GM12878 (cell line): ENCODE data around the gene PLPP1. TPM values are rescaled to one million over a fixed set of nuclear protein-coding genes. Genes with fewer than 3 reads are reported as not detected.

Experiments used
- ATAC-seq: fragments of 200-7000 bp; cut with Tn5 transposase; 3 replicates; pipeline ENCODE4 v1.9.1; 2020; ENCODE audit warnings: mild to moderate bottlenecking, moderate library complexity
- BruUV-seq: library from RNA; stranded (reverse); fragments of 400-500 nt; replicated peaks from 2 replicates; lab custom pipeline; 2021; lab: Mats Ljungman, UMichigan
- CTCF ChIA-PET: fragments of 300-600 bp; sonication (Branson Sonifier 250); formaldehyde crosslinking; extraction: SDS; loops from one replicate; lab custom pipeline; 2021; ENCODE audit warnings: inconsistent platforms; lab: Yijun Ruan, JAX
- POLR2A ChIA-PET: fragments of 350-600 bp; formaldehyde crosslinking; extraction: SDS; loops from one replicate; lab custom pipeline; 2021; ENCODE audit warnings: inconsistent platforms; lab: Charles Lee
- RAD21 ChIA-PET: fragments of 300-600 bp; sonication (Branson Sonifier 250); formaldehyde crosslinking; loops from one replicate; lab custom pipeline; 2023; ENCODE audit warnings: antibody characterized with exemption; ENCODE audit not compliant: unreplicated experiment; lab: Charles Lee
- SMC1A ChIA-PET: fragments of 300-600 bp; sonication (Branson Sonifier 250); formaldehyde crosslinking; loops from one replicate; lab custom pipeline; 2023; ENCODE audit not compliant: unreplicated experiment, uncharacterized antibody; lab: Charles Lee
- DNase-seq: peaks from one replicate; pipeline ENCODE4 v3.0.0-alpha.2; 2011; ENCODE audit warnings: low read depth, low spot score
- FAIRE-seq: peaks from 3 replicates; lab custom pipeline; 2011; peaks lifted over from hg19 to GRCh38; lab: Jason Lieb, UNC
- H2AFZ ChIP-seq: 2 replicates; pipeline ENCODE4 v1.6.0; 2011; ENCODE audit warnings: low read depth, low read length, control low read depth; ENCODE audit not compliant: control insufficient read depth
- H3K27ac ChIP-seq: 2 replicates; pipeline ENCODE4 v1.5.1; 2011; ENCODE audit warnings: control low read depth; ENCODE audit not compliant: control insufficient read depth, insufficient read depth
- H3K27me3 ChIP-seq, 2 experiments: replicated peaks in 1 of 2; 2 replicates each; pipeline versions ENCODE4 v1.6.0 to v1.6.1; 2011; ENCODE audit warnings: low read length in 1 of 2; ENCODE audit not compliant: control insufficient read depth in 2 of 2, insufficient read depth in 2 of 2
- H3K36me3 ChIP-seq, 2 experiments: 2 replicates each; pipeline ENCODE4 v1.5.1; 2011; ENCODE audit warnings: low read length in 1 of 2; ENCODE audit not compliant: control insufficient read depth in 2 of 2, insufficient read depth in 2 of 2
- H3K4me1 ChIP-seq: 2 replicates; pipeline ENCODE4 v1.6.1; 2011; ENCODE audit warnings: mild to moderate bottlenecking, low read length, moderate library complexity, mixed read lengths; ENCODE audit not compliant: control insufficient read depth, insufficient read depth
- H3K4me2 ChIP-seq: 2 replicates; pipeline ENCODE4 v1.6.0; 2011; ENCODE audit warnings: control low read depth; ENCODE audit not compliant: control insufficient read depth, insufficient read depth
- H3K4me3 ChIP-seq: fragments of 200-600 bp; sonication (generic); 2 replicates; pipeline ENCODE4 v1.5.1; 2016
- H3K79me2 ChIP-seq: 2 replicates; pipeline ENCODE4 v1.6.0; 2011; ENCODE audit warnings: low read length; ENCODE audit not compliant: control insufficient read depth, insufficient read depth
- H3K9ac ChIP-seq: 2 replicates; pipeline ENCODE4 v1.8.0; 2011; ENCODE audit warnings: low read length, control low read depth, mixed read lengths; ENCODE audit not compliant: control insufficient read depth, insufficient read depth
- H3K9me3 ChIP-seq: replicated peaks from 3 replicates; pipeline ENCODE4 v1.5.1; 2011; ENCODE audit warnings: mild to moderate bottlenecking, low read length; ENCODE audit not compliant: control insufficient read depth, insufficient read depth
- H4K20me1 ChIP-seq: 2 replicates; pipeline ENCODE4 v1.6.0; 2011; ENCODE audit not compliant: control insufficient read depth, insufficient read depth
- ASH2L ChIP-seq: fragments of 300-600, 200-600 bp; sonication (generic); IDR thresholded peaks from 2 replicates; pipeline ENCODE4 v1.6.1; 2017; ENCODE audit warnings: low read depth, mild to moderate bottlenecking, borderline replicate concordance
- BHLHE40 ChIP-seq, 2 experiments: fragments of 450-650 bp in 1 of 2; IDR thresholded peaks; 2 replicates each; pipeline ENCODE4 v1.6.1; 2011 to 2017; ENCODE audit warnings: low read depth in 2 of 2, borderline replicate concordance in 1 of 2, improper control_type of control experiment in 1 of 2, low read length in 1 of 2, mild to moderate bottlenecking in 1 of 2
- CREB1 ChIP-seq: IDR thresholded peaks from 2 replicates; pipeline ENCODE4 v1.6.1; 2012; ENCODE audit warnings: low read depth, mild to moderate bottlenecking, inconsistent platforms
- EP300 ChIP-seq, 2 experiments: fragments of 150-350 bp in 1 of 2; IDR thresholded peaks; 2 replicates each; pipeline ENCODE4 v1.6.1; 2011 to 2012; ENCODE audit warnings: low read depth in 2 of 2, low read length in 2 of 2, borderline replicate concordance in 1 of 2, improper control_type of control experiment in 1 of 2, inconsistent platforms in 1 of 2; ENCODE audit not compliant: control insufficient read depth in 1 of 2
- HCFC1 ChIP-seq: fragments of 150-350 bp; IDR thresholded peaks from 2 replicates; pipeline ENCODE4 v1.6.1; 2014; ENCODE audit warnings: low read length
- IRF4 ChIP-seq: IDR thresholded peaks from 2 replicates; pipeline ENCODE4 v1.6.1; 2011; ENCODE audit warnings: low read depth, low read length
- JUNB ChIP-seq: IDR thresholded peaks from 2 replicates; pipeline ENCODE4 v1.6.1; 2016; ENCODE audit warnings: antibody characterized with exemption, mild to moderate bottlenecking
- KDM1A ChIP-seq: fragments of 200-600 bp; sonication (generic); IDR thresholded peaks from 2 replicates; pipeline ENCODE4 v1.6.1; 2016; ENCODE audit warnings: borderline replicate concordance
- POLR2A ChIP-seq: IDR thresholded peaks from 2 replicates; pipeline ENCODE4 v1.6.1; 2011; ENCODE audit warnings: low read depth, mild to moderate bottlenecking, low read length
- POU2F2 ChIP-seq: IDR thresholded peaks from 3 replicates; pipeline ENCODE4 v1.6.1; 2011; ENCODE audit warnings: low read depth, mild to moderate bottlenecking, low read length, borderline replicate concordance
- RAD51 ChIP-seq: fragments of 450-650 bp; IDR thresholded peaks from 2 replicates; pipeline ENCODE4 v1.6.1; 2016; ENCODE audit warnings: moderate library complexity, mild to moderate bottlenecking, inconsistent platforms
- RUNX3 ChIP-seq: IDR thresholded peaks from 2 replicates; pipeline ENCODE4 v1.6.1; 2012; ENCODE audit warnings: low read length, inconsistent platforms
- SPI1 ChIP-seq: IDR thresholded peaks from 2 replicates; pipeline ENCODE4 v1.6.1; 2011; ENCODE audit warnings: low read depth, mild to moderate bottlenecking, low read length, moderate library complexity, borderline replicate concordance; ENCODE audit not compliant: insufficient read depth
- SREBF1 ChIP-seq: IDR thresholded peaks from 2 replicates; pipeline ENCODE4 v1.6.1; 2012; ENCODE audit warnings: mild to moderate bottlenecking, low read length
- TCF12 ChIP-seq: IDR thresholded peaks from 2 replicates; pipeline ENCODE4 v1.6.1; 2011; ENCODE audit warnings: low read depth, mild to moderate bottlenecking, low read length
- TCF7 ChIP-seq: IDR thresholded peaks from 2 replicates; pipeline ENCODE4 v1.6.1; 2014; ENCODE audit warnings: antibody characterized with exemption, borderline replicate concordance
- WRNIP1 ChIP-seq: IDR thresholded peaks from 2 replicates; pipeline ENCODE4 v1.6.1; 2011; ENCODE audit warnings: low read depth, low read length, improper control_type of control experiment, borderline replicate concordance
- YBX1 ChIP-seq: fragments of 450-650 bp; IDR thresholded peaks from 2 replicates; pipeline ENCODE4 v1.6.1; 2016; ENCODE audit warnings: antibody characterized with exemption
- ZZZ3 ChIP-seq: IDR thresholded peaks from 2 replicates; pipeline ENCODE4 v1.6.1; 2011; ENCODE audit warnings: low read depth; ENCODE audit not compliant: control insufficient read depth, insufficient read length
- WGBS: methylation state at CpG from one replicate; pipeline ENCODE4 v1.1.6; 2016; ENCODE audit warnings: low lambda C conversion rate; ENCODE audit not compliant: insufficient replicate concordance, insufficient coverage; ENCODE audit errors: missing lambda C conversion rate; 5-methylcytosine and 5-hydroxymethylcytosine counted together
- in situ Hi-C: fragments of 300-500 bp; cut with MboI; formaldehyde crosslinking; loops from 9 replicates; pipeline ENCODE4 v1.14.3; 2018; ENCODE audit warnings: mixed read lengths
- intact Hi-C: fragments of 100-400 bp; cut with micrococcal nuclease; formaldehyde crosslinking; loops from one replicate; pipeline ENCODE4 v1.14.2; 2022; ENCODE audit not compliant: unreplicated experiment
- polyA plus RNA-seq, 11 experiments: library from polyadenylated mRNA; depleted of rRNA in 4 of 11; unstranded in 6 of 11; stranded (reverse) in 5 of 11; fragments of >200 nt; fragmentation: Nextera tagmentation in 4 of 11; fragmentation: Illumina TruSeq in 1 of 11; extraction: Ambion mirVana in 4 of 11; extraction: Trizol in 1 of 11; gene quantifications; 1 replicate in 1 of 11; 2 replicates in 10 of 11; pipeline versions ENCODE4 v1.2.1 to v1.2.3, GENCODE V29; 2011 to 2016; ENCODE audit warnings: inconsistent platforms in 2 of 11, missing spikeins in 2 of 11, low read depth in 1 of 11
- total RNA-seq, 4 experiments: library from RNA; depleted of rRNA in 3 of 4; stranded (reverse); fragments of >200 nt in 3 of 4; fragmentation: Illumina TruSeq in 1 of 4; extraction: Trizol in 1 of 4; gene quantifications; 2 replicates each; pipeline versions ENCODE4 v1.2.1 to v1.2.3, GENCODE V29; 2013 to 2021
- TF ChIP-seq, protein P1 (sequence below): IDR thresholded peaks from 2 replicates; pipeline ENCODE4 v1.6.1; 2012; ENCODE audit warnings: low read depth, low read length, improper control_type of control experiment
- TF ChIP-seq, protein P2 (sequence below): fragments of 450-650 bp; IDR thresholded peaks from 2 replicates; pipeline ENCODE4 v1.6.1; 2017; ENCODE audit warnings: mild to moderate bottlenecking, low read depth, inconsistent platforms; ENCODE audit not compliant: poor library complexity, severe bottlenecking

Gene PLPP1
- total and polyA plus RNA-seq, 10 of the 15 experiments (the other 5 are each of a cell fraction or from before 2014, with no cell fraction given) = 3.0 to 11.3 (median 8.1) TPM

DNA sequence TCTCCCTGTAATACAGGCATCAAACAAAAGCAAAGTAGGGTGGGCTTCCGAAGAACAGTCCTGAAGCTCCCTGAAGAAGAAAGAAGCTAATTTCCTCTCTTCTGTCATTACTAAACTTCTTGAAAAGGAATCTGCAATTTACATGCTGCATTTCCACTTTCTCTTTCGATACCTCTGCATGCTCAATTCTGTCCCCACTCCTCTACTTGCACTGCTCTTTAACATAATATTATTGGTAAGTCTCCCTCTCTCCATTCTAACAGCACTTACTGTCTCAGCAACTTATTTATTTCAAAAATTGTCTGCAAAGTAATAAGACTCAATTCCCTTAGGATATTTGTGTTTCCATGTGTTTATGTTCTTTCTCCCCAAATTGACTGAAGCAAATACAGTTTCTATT, 3.9 kb upstream of the PLPP1 start:
- FAIRE-seq (peak; percentile 80), DNase-seq (peak; percentile 33), ATAC-seq (no peak)
- in situ Hi-C loops = no loop called here
- H4K20me1 ChIP-seq = no peaks in the 10 kb centered on the region
- H3K79me2 ChIP-seq = peaks cover 2% of the 10 kb centered on the region
- peak overlapping the region; percentile 85 for H3K4me2 ChIP-seq
- peak overlapping the region; percentile 74 for H2AFZ ChIP-seq
- peaks cover 15% of the 10 kb centered on the region for H3K4me1 ChIP-seq
- ChIA-PET CTCF (interaction anchor here (1.1 kb wide), 1 partner anchor 547 kb away, joined by 3 read pairs; no protein-coding TSS in a partner anchor), SMC1A (interaction anchor here (1.7 kb wide), 2 partner anchors 9 to 154 kb away, joined by 5 to 6 read pairs; no protein-coding TSS in a partner anchor), RAD21 (no interaction called here), POLR2A (no interaction called here)
- no peaks in the 10 kb centered on the region for H3K36me3 ChIP-seq
- peak overlapping the region; percentile 50 for H3K27ac ChIP-seq
- TF ChIP-seq, protein P1, sequence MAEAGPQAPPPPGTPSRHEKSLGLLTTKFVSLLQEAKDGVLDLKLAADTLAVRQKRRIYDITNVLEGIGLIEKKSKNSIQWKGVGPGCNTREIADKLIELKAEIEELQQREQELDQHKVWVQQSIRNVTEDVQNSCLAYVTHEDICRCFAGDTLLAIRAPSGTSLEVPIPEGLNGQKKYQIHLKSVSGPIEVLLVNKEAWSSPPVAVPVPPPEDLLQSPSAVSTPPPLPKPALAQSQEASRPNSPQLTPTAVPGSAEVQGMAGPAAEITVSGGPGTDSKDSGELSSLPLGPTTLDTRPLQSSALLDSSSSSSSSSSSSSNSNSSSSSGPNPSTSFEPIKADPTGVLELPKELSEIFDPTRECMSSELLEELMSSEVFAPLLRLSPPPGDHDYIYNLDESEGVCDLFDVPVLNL = no peak
- TF ChIP-seq JUNB (peak; percentile 22; the same call in 1 of the 2 replicates), TCF7 (no peak), POU2F2 (peak; percentile 59; the same call in 1 of the 3 replicates), IRF4 (0 out of 2 replicates have a peak, but pooled peaks have one; percentile 40), ASH2L (0 out of 2 replicates have a peak, but pooled peaks have one; percentile 62), EP300 (IDR thresholded peaks at IDR 0.05; ENCODE audit: borderline replicate concordance in 1 of 2, control insufficient read depth in 1 of 2, low read depth in 2 of 2, low read length in 2 of 2) (0 out of 4 replicates have a peak, but pooled peaks of 1 of the 2 experiments have one; percentile 30), SREBF1 (no peak), BHLHE40 (IDR thresholded peaks at IDR 0.05; ENCODE audit: borderline replicate concordance in 1 of 2, low read depth in 2 of 2, low read length in 1 of 2) (no peak), CREB1 (no peak), YBX1 (no peak), POLR2A (no peak), ZZZ3 (no peak), HCFC1 (no peak), TCF12 (no peak), SPI1 (0 out of 2 replicates have a peak, but pooled peaks have one; percentile 14), RUNX3 (0 out of 2 replicates have a peak, but pooled peaks have one; percentile 13), WRNIP1 (no peak), KDM1A (no peak), RAD51 (no peak)
- TF ChIP-seq, protein P2, sequence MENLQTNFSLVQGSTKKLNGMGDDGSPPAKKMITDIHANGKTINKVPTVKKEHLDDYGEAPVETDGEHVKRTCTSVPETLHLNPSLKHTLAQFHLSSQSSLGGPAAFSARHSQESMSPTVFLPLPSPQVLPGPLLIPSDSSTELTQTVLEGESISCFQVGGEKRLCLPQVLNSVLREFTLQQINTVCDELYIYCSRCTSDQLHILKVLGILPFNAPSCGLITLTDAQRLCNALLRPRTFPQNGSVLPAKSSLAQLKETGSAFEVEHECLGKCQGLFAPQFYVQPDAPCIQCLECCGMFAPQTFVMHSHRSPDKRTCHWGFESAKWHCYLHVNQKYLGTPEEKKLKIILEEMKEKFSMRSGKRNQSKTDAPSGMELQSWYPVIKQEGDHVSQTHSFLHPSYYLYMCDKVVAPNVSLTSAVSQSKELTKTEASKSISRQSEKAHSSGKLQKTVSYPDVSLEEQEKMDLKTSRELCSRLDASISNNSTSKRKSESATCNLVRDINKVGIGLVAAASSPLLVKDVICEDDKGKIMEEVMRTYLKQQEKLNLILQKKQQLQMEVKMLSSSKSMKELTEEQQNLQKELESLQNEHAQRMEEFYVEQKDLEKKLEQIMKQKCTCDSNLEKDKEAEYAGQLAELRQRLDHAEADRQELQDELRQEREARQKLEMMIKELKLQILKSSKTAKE = no peak
- WGBS = 0% methylated on average over 2 of the region's 2 CpGs
- no peak overlapping the region for H3K4me3 ChIP-seq
- H3K9me3 ChIP-seq = no peaks in the 10 kb centered on the region
- intact Hi-C loops = loop anchor here (10.0 kb wide), 3 partner anchors 156 to 366 kb away; no protein-coding TSS in a partner anchor
- no peaks in the 10 kb centered on the region for H3K27me3 ChIP-seq
- peak overlapping the region; percentile 34; the same call in 1 of the 2 replicates for H3K9ac ChIP-seq
- BruUV-seq = no TSS peak
